Choroid plexus epithelial cell (primary cell): ENCODE results near the gene NTRK1.

ENCODE experiments used
- DNase-seq: peaks from one replicate; pipeline ENCODE4 v3.0.0-alpha.2; 2010; ENCODE audit warnings: low read depth
- H3K4me3 ChIP-seq: 2 replicates; pipeline ENCODE4 v1.5.1; 2011; ENCODE audit warnings: low read depth, mild to moderate bottlenecking, control low read depth, low read length, moderate library complexity
- TF ChIP-seq, protein P1 (sequence below): conservative IDR thresholded peaks from 2 replicates; pipeline ENCODE4 v1.5.1; 2011; ENCODE audit warnings: low read depth, mild to moderate bottlenecking, control low read depth, inconsistent platforms, low read length, moderate library complexity

Gene NTRK1

GRCh38 chr1:156815307-156815826 is 45.3 kb upstream of the NTRK1 start:
- DNase-seq, result peak; percentile 86
- TF ChIP-seq, protein P1, sequence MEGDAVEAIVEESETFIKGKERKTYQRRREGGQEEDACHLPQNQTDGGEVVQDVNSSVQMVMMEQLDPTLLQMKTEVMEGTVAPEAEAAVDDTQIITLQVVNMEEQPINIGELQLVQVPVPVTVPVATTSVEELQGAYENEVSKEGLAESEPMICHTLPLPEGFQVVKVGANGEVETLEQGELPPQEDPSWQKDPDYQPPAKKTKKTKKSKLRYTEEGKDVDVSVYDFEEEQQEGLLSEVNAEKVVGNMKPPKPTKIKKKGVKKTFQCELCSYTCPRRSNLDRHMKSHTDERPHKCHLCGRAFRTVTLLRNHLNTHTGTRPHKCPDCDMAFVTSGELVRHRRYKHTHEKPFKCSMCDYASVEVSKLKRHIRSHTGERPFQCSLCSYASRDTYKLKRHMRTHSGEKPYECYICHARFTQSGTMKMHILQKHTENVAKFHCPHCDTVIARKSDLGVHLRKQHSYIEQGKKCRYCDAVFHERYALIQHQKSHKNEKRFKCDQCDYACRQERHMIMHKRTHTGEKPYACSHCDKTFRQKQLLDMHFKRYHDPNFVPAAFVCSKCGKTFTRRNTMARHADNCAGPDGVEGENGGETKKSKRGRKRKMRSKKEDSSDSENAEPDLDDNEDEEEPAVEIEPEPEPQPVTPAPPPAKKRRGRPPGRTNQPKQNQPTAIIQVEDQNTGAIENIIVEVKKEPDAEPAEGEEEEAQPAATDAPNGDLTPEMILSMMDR, result peak; percentile 16
- no peak overlapping the region for H3K4me3 ChIP-seq

GRCh38 chr1:156815961-156816422 is 44.7 kb upstream of the NTRK1 start:
- no peak overlapping the region for H3K4me3 ChIP-seq
- TF ChIP-seq, protein P1, result no peak
- no peak for DNase-seq

GRCh38 chr1:156816561-156817328 is 43.9 kb upstream of the NTRK1 start, which contains the start of gene SH2D2A:
SH2D2A (minus strand) TSS chr1:156816848; CDS start chr1:156816708, 140 bp downstream.
- DNase-seq, result peak; percentile 74

GRCh38 chr1:156821801-156822200 is 38.9 kb upstream of the NTRK1 start:
- no peak overlapping the region for H3K4me3 ChIP-seq
- DNase-seq, result peak; percentile 63
- TF ChIP-seq, protein P1, result no peak

More at GRCh38 chr1:156816561-156817328, 43.9 kb upstream of the NTRK1 start, which contains the start of gene SH2D2A:
- TF ChIP-seq, protein P1, result no peak
- no peak within 1 kb of the TSS for H3K4me3 ChIP-seq

GRCh38 chr1:156822680-156823079 is 38.0 kb upstream of the NTRK1 start:
- TF ChIP-seq, protein P1, result no peak
- DNase-seq, result no peak
- H3K4me3 ChIP-seq, result no peak overlapping the region

DNA sequence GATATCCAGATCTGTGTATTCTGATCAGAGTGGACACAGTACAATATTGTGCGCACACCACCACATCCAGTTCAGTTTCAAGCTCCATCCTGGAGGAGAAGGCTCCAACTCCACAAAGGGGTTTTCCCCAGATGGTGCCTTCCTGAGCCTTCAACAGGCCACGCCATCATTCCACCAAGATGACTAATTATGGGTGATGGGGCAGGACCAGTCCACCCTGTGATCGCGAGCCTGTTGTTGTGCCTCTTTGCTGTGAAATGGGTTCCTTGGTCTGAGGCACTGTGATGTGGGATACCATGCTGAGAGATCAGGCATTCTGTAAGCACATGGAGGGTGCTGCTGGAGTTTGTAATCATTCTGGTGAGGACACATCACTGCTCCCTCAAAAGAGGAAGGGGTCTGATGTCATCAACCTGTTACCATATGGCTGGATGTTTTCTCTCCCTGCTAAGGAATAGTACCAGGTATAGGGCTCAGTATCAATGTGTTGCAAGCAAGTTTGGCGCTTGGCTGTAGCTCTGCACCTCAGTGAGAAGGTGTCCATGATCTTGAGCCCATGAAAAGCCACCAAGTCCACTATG is 37.4 kb upstream of the NTRK1 start:
- TF ChIP-seq, protein P1, result no peak
- DNase-seq, result no peak
- no peak overlapping the region for H3K4me3 ChIP-seq
